Activated CD4-positive, alpha-beta T cell treated with anti-CD3 and anti-CD28 coated beads for 36 hours (primary cell): ENCODE measurements around the gene CLEC4G. TPM values are rescaled to one million over a fixed set of nuclear protein-coding genes. Genes with fewer than 3 reads are reported as not detected.

Source experiments
- ATAC-seq: fragments of 200-7000 bp; cut with Tn5 transposase; one replicate; pipeline ENCODE4 v1.10.0; 2021; ENCODE audit warnings: mild to moderate bottlenecking, moderate library complexity
- CTCF ChIA-PET: fragments of 350-600 bp; sonication (Branson Sonifier 250); formaldehyde crosslinking; loops from one replicate; lab custom pipeline; 2021; ENCODE audit warnings: antibody characterized with exemption; lab: Charles Lee
- POLR2A ChIA-PET: fragments of 350-600 bp; sonication (Branson Sonifier 250); formaldehyde crosslinking; loops from one replicate; lab custom pipeline; 2021; ENCODE audit warnings: antibody characterized with exemption, inconsistent platforms; lab: Charles Lee
- DNase-seq: peaks from one replicate; pipeline ENCODE4 v3.0.0-alpha.2; 2020
- H3K27ac Mint-ChIP-seq: one replicate; pipeline ENCODE4 v1.8.0; 2021; ENCODE audit warnings: mixed read lengths
- H3K27me3 Mint-ChIP-seq: one replicate; pipeline ENCODE4 v1.8.0; 2021; ENCODE audit warnings: mixed read lengths
- H3K36me3 Mint-ChIP-seq: one replicate; pipeline ENCODE4 v1.8.0; 2021; ENCODE audit warnings: low read depth, mixed read lengths
- H3K4me1 Mint-ChIP-seq: one replicate; pipeline ENCODE4 v1.8.0; 2021; ENCODE audit warnings: mixed read lengths
- H3K4me3 Mint-ChIP-seq: one replicate; pipeline ENCODE4 v1.8.0; 2021; ENCODE audit warnings: mild to moderate bottlenecking, moderate library complexity, mixed read lengths
- H3K9me3 Mint-ChIP-seq: one replicate; pipeline ENCODE4 v1.8.0; 2021; ENCODE audit warnings: low read depth, mixed read lengths
- intact Hi-C, 2 experiments: fragments of 100-400 bp; cut with DNase I in 1 of 2; cut with micrococcal nuclease in 1 of 2; formaldehyde crosslinking; loops; one replicate each; pipeline versions ENCODE4 v1.14.2 to v1.15.1; 2022 to 2024; cut with DNase I, micrococcal nuclease
- total RNA-seq, 2 experiments: library from RNA; stranded (reverse); gene quantifications; one replicate each; pipeline ENCODE4 v1.2.3, GENCODE V29; 2021

The CLEC4G gene
- total RNA-seq, 2 experiments from 2014 or later, result not detected

DNA sequence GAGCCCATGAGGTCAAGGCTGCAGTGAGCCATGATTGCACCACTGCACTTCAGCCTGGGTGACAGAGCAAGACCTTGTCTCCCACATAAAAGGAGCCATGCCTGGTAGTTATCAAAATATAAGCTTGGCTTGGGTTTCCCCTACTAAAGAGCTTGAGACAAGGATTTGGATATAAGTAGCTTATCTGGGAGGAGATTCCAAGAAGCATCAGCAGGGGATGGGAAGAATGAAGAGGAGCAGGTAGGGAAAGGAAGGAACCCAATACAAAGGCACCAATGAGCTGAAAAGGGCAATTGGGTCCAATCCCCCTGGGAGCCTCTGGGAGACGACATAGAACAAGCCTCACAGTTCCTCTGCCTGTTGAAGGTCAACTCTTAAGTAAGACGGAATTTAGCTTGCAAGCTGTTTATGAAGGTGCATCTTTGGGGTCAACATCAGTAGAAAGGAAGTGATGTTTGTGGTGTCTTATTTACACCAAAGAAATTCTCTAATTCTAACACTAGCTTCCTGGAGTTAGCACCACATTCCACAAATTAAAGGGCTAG is 7.4 kb upstream of the CLEC4G start:
- Mint-ChIP-seq H3K4me3 (no peak overlapping the region), H3K4me1 (peaks cover 9% of the 10 kb centered on the region), H3K36me3 (no peaks in the 10 kb centered on the region), H3K27ac (no peak overlapping the region), H3K9me3 (no peaks in the 10 kb centered on the region), H3K27me3 (peaks cover 44% of the 10 kb centered on the region)
- intact Hi-C loops, result loop anchor here in 1 of 2 experiments (5.0 kb wide), 2 partner anchors 33 to 37 kb away; partner anchors contain the start of gene FCER2
- ChIA-PET POLR2A (no interaction called here), CTCF (interaction anchor here (0.6 to 1.6 kb wide), 6 partner anchors 8 to 192 kb away, joined by 3 to 6 read pairs (median 4); partner anchors contain the start of genes CD209, CLEC4M and TRAPPC5)
- ATAC-seq (no peak), DNase-seq (no peak)

DNA sequence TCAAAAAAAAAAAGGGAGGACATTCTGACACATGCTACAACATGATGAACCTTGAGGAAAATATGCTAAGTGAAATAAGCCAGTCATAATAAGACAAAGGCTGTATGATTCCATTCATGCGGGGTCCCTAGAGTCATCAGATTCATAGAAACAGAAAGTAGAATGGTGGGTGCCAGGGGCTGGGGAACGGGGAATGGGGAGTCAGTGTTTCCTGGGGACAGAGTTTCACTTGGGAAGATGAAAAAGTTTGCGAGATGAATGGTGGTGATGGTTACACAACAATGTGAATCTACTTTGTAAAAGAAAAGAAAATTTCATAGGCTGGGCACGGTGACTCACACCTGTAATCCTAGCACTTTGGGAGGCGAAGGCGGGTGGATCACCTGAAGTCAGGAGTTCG is 6.1 kb upstream of the CLEC4G start:
- CTCF ChIA-PET, result no interaction called here

DNA sequence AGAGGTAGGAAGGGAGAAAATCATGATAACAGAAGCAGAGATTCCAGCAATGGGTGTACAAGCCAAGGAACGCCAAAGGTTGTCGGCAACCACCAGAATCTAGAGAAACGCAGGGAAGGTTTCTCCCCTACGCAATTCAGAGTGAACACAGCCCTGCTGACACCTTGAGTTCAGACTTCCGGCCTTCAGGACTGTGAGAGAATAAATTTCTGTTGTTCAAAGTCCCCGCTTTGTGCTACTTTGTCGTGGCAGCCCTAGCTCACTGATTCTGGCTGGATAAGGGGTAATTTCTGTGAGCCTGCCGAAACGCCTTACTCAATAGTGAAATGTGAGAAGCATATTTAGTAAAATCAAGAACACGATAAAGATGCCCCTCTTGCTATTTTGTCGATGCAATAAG is 5.3 kb upstream of the CLEC4G start:
- H3K27me3 Mint-ChIP-seq, result peaks cover 37% of the 10 kb centered on the region
- DNase-seq (no peak), ATAC-seq (no peak)
- H3K9me3 Mint-ChIP-seq, result no peaks in the 10 kb centered on the region
- H3K4me3 Mint-ChIP-seq, result no peak overlapping the region
- ChIA-PET POLR2A (no interaction called here), CTCF (no interaction called here)
- peaks cover 9% of the 10 kb centered on the region for H3K4me1 Mint-ChIP-seq
- no peaks in the 10 kb centered on the region for H3K36me3 Mint-ChIP-seq
- H3K27ac Mint-ChIP-seq, result no peak overlapping the region
- intact Hi-C loops, result loop anchor here in 1 of 2 experiments (5.0 kb wide), 2 partner anchors 35 kb away; partner anchors contain the start of gene FCER2

More for the DNA sequence above, 6.1 kb upstream of the CLEC4G start:
- Mint-ChIP-seq H3K4me1 (peaks cover 9% of the 10 kb centered on the region), H3K36me3 (no peaks in the 10 kb centered on the region), H3K27ac (no peak overlapping the region), H3K27me3 (peaks cover 41% of the 10 kb centered on the region), H3K4me3 (no peak overlapping the region), H3K9me3 (no peaks in the 10 kb centered on the region)
- intact Hi-C loops, result loop anchor here (1.0 to 5.0 kb wide), 4 partner anchors 13 to 36 kb away; partner anchors contain the start of gene FCER2 (in 1 of the 2)
- ATAC-seq (peak; percentile 93), DNase-seq (peak; percentile 55)
- POLR2A ChIA-PET, result no interaction called here

DNA sequence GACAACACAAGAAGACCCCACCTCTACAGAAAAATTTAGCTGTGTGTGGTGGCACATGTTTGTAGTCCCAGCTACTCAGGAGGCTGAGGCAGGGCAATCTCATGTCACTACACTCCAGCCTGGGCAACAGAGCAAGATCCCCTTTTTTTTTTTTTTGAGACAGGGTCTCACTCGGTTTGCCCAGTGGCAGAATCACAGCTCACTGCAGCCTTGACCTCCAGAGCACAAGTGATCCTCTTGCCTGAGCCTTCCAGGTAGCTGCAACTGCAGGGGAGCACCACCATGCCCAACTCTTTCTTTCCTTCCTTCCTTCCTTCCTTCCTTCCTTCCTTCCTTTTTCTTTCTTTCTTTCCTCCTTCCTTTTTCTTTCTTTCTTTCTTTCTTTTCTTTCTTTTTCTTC is 4.2 kb upstream of the CLEC4G start:
- Mint-ChIP-seq H3K4me1 (peaks cover 9% of the 10 kb centered on the region), H3K27me3 (peaks cover 44% of the 10 kb centered on the region), H3K9me3 (no peaks in the 10 kb centered on the region), H3K36me3 (no peaks in the 10 kb centered on the region), H3K4me3 (no peak overlapping the region), H3K27ac (no peak overlapping the region)
- no peak for ATAC-seq
- ChIA-PET POLR2A (no interaction called here), CTCF (no interaction called here)
- no peak for DNase-seq
- intact Hi-C loops, result loop anchor here in 1 of 2 experiments (5.0 kb wide), 2 partner anchors 34 to 36 kb away; partner anchors contain the start of gene FCER2

DNA sequence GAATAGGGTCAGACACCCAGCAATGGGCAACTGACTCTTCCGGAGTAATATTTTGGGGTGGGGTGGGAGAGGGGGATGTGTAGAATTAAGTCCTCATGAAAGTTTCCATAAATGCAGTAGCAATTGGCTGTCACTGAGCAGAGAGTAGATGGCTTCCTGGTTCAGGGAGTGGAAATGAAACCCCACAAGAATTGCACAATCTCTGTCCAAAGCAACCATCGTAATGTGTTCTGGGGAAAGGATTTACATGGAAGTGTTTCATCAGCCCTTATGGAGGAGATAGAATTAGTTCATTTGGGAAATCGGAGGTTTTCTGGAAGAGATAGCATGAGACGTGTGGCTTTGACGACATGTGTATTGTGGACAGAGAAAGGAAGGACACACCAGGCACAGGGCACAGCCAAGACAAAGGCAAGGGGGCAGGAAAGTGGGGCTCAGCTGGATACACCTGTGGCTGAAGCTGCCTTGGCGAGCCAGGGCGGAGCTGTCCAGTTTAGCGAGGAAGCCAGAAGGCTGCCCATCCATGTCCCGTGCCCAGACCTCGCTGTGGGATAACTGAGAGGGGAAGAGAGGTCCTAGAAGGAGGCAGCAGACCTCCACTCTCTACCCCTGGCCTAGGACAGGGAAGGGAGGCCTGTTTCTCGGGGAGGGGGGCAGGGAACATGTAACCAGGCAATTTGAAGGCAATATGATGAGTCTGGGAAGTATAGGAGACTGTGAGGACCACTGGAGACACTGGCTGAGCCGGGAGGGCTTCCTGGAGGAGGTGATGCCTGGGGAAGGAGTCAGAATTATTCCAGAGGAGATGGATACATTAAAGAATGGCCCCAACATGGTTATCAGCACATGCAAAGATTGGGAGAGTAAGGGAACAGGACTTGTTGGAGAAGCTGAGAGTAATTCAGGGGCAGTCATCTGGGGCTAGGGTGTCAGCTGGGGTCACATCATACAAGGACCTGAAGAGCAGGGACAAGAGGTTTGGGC is 2.6 kb upstream of the CLEC4G start:
- H3K36me3 Mint-ChIP-seq, result no peaks in the 10 kb centered on the region

DNA sequence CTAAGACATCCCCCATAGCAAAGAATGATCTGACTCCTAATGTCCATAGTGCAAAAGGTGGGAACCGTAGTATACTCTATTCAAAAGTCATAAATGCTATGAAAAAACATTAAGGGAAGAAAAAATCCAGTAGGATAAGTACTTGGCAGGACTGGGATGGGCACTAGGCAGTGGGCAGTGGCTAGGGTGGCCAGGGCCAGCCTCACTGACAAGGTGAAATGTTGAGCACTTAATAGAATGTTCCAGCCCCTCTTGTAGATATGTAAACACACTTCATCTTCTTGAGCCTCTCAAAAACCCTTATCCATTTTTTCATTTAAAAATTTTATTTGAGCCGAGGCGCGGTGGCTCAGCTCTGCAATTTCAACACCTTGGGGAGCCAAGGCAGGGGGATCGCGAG is 1.5 kb upstream of the CLEC4G start:
- H3K27me3 Mint-ChIP-seq, result peaks cover 46% of the 10 kb centered on the region
- H3K4me1 Mint-ChIP-seq, result peaks cover 20% of the 10 kb centered on the region
- no peak for ATAC-seq
- H3K27ac Mint-ChIP-seq, result no peak overlapping the region
- no peak overlapping the region for H3K4me3 Mint-ChIP-seq
- DNase-seq, result no peak
- intact Hi-C loops, result no loop called here
- CTCF ChIA-PET, result no interaction called here
- no peaks in the 10 kb centered on the region for H3K36me3 Mint-ChIP-seq
- POLR2A ChIA-PET, result no interaction called here
- H3K9me3 Mint-ChIP-seq, result no peaks in the 10 kb centered on the region

More for the DNA sequence above, 2.6 kb upstream of the CLEC4G start:
- H3K4me1 Mint-ChIP-seq, result peaks cover 14% of the 10 kb centered on the region
- H3K4me3 Mint-ChIP-seq, result no peak overlapping the region
- ChIA-PET CTCF (interaction anchor here (1.0 kb wide), 1 partner anchor 10 kb away, joined by 3 read pairs; no protein-coding TSS in a partner anchor), POLR2A (no interaction called here)
- intact Hi-C loops, result loop anchor here in 1 of 2 experiments (5.0 kb wide), 2 partner anchors 32 to 38 kb away; partner anchors contain the start of gene FCER2
- no peaks in the 10 kb centered on the region for H3K9me3 Mint-ChIP-seq
- H3K27ac Mint-ChIP-seq, result no peak overlapping the region
- ATAC-seq (no peak), DNase-seq (no peak)
- peaks cover 41% of the 10 kb centered on the region for H3K27me3 Mint-ChIP-seq

DNA sequence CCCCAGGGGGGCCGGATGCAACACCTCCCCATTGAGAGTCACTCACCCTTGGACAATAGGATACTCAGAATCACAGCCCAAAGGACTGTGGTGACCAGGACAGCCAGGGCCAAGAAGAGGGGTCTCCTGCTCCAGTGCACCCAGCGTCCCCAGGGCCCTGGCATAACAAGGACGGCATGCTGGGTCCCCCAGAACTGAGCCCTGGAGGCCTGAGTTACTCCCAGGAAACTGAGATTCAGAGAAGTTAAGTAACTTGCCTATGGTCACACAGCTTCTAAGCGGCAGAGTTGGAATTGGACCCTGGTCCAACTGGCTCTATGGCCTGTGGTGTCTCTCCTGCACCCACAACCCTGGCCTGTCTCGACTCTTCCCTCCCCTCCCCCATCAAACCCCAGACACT is 295 bp downstream of the CLEC4G start:
- DNase-seq (no peak), ATAC-seq (no peak)
- H3K27me3 Mint-ChIP-seq, result peaks cover 57% of the 10 kb centered on the region
- POLR2A ChIA-PET, result no interaction called here
- no peak overlapping the region for H3K27ac Mint-ChIP-seq
- intact Hi-C loops, result no loop called here
- peaks cover 11% of the 10 kb centered on the region for H3K4me1 Mint-ChIP-seq
- CTCF ChIA-PET, result no interaction called here
- no peaks in the 10 kb centered on the region for H3K9me3 Mint-ChIP-seq
- H3K36me3 Mint-ChIP-seq, result no peaks in the 10 kb centered on the region
- no peak overlapping the region for H3K4me3 Mint-ChIP-seq

DNA sequence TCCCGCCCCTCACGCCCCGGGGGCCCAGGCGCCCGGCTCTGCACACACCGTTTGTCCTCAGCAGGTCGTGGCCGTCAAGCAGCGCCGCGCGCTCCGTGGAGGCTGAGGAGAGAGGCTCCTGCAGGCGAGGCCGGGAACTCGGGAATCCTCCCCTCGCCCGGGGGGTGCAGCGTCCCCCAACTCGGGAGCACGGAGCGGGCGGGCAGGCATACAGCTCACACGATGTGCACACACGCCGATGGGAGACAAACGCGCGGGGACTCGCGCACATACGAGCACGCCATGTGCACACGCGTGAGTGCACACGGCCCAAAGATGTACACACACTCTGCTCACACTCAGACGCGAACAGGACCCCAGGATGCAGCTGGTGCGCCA is 703 bp downstream of the CLEC4G start:
- DNase-seq (no peak), ATAC-seq (no peak)
- H3K36me3 Mint-ChIP-seq, result no peaks in the 10 kb centered on the region
- H3K9me3 Mint-ChIP-seq, result no peaks in the 10 kb centered on the region
- ChIA-PET CTCF (no interaction called here), POLR2A (no interaction called here)
- peaks cover 11% of the 10 kb centered on the region for H3K4me1 Mint-ChIP-seq
- intact Hi-C loops, result no loop called here
- peaks cover 55% of the 10 kb centered on the region for H3K27me3 Mint-ChIP-seq
- H3K4me3 Mint-ChIP-seq, result no peak overlapping the region
- H3K27ac Mint-ChIP-seq, result no peak overlapping the region

DNA sequence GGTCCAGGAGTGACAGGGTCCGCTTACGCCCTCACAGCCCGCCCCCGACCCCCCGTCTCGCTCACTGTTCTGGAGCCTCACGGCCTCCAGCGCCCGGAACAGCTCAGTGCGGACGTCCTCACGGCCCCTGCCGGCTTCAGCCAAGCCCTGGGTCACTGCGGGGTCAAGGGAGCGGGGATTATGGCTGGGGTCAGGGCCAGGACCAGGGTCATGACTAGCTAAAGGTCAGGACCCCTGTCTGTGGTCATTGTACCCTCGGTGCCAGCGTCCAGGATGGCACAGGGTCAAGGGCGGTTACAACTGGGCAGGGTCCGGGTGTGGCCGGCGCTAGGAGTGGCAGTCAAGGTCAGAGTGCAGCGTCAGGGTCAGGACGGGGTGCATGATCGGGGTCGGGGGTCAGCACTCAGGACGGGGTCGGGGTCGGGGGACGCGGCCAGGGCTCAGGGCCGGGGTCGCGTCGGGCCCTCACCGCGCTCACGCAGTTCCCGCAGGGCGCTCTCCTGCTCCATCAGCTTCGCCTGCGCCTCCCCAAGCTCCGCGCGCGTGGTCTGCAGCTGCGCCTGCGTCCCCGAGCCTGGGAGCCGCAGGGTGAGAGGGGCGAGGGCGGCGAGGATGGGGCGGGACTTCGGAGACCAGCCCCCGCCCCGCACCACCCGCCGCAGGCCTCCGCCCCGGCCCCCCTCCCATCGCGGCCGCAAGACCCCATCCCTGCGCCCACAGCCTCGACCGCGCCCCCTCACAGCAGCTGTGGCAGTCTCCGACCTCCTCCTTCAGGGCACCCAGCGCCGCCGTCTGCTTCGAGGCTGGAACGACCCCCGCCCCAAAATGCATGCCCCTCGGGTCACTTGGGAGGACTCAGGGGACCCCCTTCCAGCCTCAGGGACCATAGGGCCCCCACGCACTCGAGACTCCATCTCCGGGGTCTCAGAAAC is 1.4 kb downstream of the CLEC4G start:
- Mint-ChIP-seq H3K9me3 (no peaks in the 10 kb centered on the region), H3K27me3 (peaks cover 54% of the 10 kb centered on the region), H3K4me1 (peaks cover 11% of the 10 kb centered on the region), H3K27ac (no peak overlapping the region), H3K36me3 (no peaks in the 10 kb centered on the region), H3K4me3 (no peak overlapping the region)
- intact Hi-C loops, result no loop called here
- ATAC-seq, result no peak
- DNase-seq, result no peak
- ChIA-PET CTCF (interaction anchor here (0.6 kb wide), 1 partner anchor 19 kb away, joined by 3 read pairs; no protein-coding TSS in a partner anchor), POLR2A (no interaction called here)

DNA sequence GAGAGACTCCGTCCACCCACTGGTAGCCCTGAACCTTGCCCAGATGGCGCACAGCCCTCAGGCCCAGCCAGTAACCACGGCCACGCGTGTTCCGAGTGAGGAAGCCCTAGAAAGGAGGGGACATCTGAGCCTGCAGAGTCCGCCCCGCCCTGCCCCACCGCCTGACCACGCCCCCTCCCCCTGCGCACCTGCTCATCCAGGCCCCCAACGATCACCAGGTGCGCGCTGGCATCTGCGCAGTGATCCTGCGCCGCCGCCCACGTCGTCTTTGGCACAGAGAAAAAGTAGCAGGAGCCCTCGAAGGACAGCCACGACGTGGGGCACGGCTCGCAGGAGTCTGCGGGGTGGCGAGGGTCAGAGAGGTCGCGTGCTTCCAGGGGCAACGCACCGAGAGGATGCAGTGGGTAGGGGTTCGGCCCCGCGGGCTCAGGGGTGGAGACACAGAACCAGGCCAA is 2.1 kb downstream of the CLEC4G start:
- ATAC-seq (no peak), DNase-seq (peak; percentile 24)
- Mint-ChIP-seq H3K36me3 (no peaks in the 10 kb centered on the region), H3K4me3 (no peak overlapping the region), H3K4me1 (peaks cover 11% of the 10 kb centered on the region), H3K27ac (no peak overlapping the region), H3K9me3 (no peaks in the 10 kb centered on the region), H3K27me3 (peaks cover 49% of the 10 kb centered on the region)
- CTCF ChIA-PET, result no interaction called here
- intact Hi-C loops, result no loop called here
- POLR2A ChIA-PET, result no interaction called here

DNA sequence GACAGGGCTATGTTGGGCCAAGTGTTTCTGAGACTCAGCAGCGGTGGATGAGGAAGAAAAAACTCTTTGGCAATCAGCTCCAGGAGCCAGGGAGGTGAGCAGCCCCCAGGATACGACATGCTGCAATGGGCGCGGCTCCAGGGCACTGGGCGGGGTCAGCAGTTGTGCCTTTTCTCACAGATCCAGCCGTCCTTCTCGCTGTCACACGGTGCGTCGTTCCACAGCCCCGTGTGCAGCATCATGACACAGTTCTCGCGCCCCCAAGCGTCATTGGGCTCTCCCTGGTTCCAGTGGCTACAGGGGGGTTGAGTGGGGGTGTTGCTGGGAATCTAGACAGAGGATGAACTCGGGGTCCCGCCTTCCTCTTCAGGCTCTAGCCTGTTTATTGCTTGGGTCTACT is 2.7 kb downstream of the CLEC4G start:
- POLR2A ChIA-PET, result no interaction called here
- Mint-ChIP-seq H3K9me3 (no peaks in the 10 kb centered on the region), H3K36me3 (no peaks in the 10 kb centered on the region), H3K27me3 (peaks cover 45% of the 10 kb centered on the region), H3K4me3 (no peak overlapping the region), H3K4me1 (peaks cover 11% of the 10 kb centered on the region), H3K27ac (no peak overlapping the region)
- ATAC-seq, result no peak
- peak; percentile 17 for DNase-seq
- CTCF ChIA-PET, result no interaction called here
- intact Hi-C loops, result no loop called here
